Activated T-cell treated with anti-CD3 and anti-CD28 coated beads for 4 hours (primary cell): ENCODE data around the gene FKTN.
"Not testable (repeated sequence)": the region's sequence is repeated elsewhere in the genome, so short reads cannot be mapped to it uniquely, and the experiment has no call there.

ENCODE experiments used
- DNase-seq: peaks from one replicate; pipeline ENCODE4 v3.0.0-alpha.2; 2020

The FKTN gene

DNA sequence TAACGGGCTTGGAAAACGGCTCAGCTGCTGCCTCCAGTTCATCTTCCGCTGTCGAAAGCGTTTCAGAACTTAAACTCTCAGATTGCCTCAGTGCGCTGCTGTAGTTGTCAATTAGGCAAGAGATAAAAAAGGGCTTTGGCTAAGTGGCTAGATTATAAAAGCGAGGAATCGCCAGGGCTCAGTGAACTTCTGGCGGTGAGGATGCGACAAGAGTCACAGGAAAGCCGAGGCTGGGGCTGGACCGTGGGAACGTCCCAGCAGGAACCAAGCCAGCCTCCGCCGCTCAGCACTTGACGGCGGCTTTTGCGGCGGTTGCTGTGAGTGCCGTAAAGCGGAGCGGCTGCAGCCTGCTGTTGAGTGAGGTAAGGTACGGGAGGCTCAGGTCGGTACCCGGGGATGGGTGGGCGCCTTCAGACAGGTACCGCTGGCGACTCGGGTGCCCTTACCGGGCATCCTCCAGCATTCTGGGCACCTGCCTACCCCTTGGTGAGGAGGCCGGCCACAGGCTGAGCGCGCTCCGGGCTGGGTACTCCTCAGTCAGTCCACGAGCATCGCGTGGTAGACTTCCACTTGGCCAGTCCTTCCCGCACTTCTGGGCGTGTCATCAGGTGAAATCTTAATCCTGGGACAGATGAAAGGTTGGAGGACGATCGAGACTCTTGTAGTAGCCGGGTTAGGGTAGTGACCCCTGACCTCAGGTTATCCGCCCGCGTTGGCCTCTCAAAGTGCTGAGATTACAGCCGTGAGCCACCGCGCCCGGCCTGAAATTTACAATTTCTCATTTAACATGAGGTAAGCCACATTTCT lies at the start of gene FKTN:
Gene FKTN (plus strand): TSS at position 328 of the 807 bp plus-strand sequence. CDS start 16,902 bp downstream, outside the sequence.
- peak; percentile 72 for DNase-seq

GRCh38 chr9:105508530-105508929 lies 49.4 kb upstream of the FKTN start:
- DNase-seq = no peak

DNA sequence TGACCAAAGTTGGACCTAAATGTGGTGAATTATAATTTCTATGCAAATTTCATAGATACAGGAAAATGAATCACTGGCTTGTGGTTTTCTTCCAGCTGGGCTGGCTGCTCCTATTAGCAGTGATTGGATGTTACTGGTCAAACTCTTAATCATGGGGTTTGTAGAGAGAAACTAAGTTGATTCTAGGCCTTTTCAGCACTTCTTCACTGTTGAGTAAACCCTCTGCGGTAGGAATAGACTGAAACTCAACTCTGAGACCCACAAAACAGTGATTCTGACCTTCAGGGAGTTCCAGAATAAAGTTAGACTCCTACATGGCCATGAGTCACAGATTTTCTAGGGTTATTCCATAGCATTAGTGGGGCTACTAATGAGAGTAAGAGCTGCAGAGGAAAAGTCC lies 47.9 kb upstream of the FKTN start:
- DNase-seq = no peak

DNA sequence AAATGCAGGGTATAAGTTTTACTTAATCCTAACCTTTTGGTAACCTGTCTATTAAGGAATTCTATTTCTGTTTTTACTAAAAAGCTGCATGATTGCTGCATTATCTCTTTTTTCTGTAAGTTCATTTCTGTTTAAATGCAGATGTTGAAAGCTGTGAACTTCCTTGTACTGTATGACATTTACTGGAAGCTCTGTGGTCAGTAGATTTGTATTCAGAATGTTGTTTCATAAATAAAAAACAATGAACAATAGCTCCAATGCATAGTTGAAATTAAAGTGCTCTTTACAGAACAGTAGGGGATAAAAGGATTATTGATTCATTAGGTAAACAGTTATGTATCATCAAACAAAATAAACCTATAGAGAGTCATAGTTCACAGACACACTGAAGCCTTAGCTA lies 46.5 kb upstream of the FKTN start:
- no peak for DNase-seq

- no peak for DNase-seq
Measured at GRCh38 chr9:105515811-105516413, 42.0 kb upstream of the FKTN start.

DNA sequence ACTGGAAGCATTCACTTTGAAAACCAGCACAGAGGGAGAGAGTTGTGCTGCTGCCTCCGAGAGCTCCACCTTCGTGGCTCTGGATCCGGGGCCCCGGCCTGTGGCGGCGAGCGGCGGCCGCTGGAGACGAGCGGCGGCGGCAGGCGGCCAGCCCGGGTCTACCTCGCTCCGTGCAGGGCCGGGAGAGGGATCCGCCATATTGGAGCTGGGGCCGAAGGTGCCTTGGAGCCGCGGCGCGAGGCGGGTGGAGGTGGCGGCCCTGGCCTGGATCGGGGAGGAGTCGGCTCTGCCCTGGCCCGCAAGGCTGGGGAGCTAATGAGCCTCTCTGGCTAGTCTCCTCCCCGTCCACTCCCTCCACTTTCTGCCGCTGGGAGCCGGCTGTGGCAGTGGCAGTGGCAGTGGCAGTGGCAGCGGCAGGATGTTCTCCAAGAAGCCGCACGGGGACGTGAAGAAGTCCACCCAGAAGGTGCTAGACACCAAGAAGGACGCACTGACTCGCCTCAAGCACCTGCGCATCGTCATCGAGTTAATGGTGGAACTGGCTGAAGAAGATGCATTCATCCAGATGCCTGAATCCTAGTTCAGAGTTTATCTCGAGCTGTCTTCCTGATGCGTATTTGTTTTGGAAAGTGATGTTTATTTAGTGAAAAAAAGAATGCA lies 38.1 kb upstream of the FKTN start:
- not testable (repeated sequence) for DNase-seq

GRCh38 chr9:105520992-105521391 lies 36.9 kb upstream of the FKTN start:
- DNase-seq = not testable (repeated sequence)

GRCh38 chr9:105522618-105523385 lies 35.1 kb upstream of the FKTN start:
- not testable (repeated sequence) for DNase-seq

GRCh38 chr9:105531530-105531929 lies 26.4 kb upstream of the FKTN start:
- no peak for DNase-seq

DNA sequence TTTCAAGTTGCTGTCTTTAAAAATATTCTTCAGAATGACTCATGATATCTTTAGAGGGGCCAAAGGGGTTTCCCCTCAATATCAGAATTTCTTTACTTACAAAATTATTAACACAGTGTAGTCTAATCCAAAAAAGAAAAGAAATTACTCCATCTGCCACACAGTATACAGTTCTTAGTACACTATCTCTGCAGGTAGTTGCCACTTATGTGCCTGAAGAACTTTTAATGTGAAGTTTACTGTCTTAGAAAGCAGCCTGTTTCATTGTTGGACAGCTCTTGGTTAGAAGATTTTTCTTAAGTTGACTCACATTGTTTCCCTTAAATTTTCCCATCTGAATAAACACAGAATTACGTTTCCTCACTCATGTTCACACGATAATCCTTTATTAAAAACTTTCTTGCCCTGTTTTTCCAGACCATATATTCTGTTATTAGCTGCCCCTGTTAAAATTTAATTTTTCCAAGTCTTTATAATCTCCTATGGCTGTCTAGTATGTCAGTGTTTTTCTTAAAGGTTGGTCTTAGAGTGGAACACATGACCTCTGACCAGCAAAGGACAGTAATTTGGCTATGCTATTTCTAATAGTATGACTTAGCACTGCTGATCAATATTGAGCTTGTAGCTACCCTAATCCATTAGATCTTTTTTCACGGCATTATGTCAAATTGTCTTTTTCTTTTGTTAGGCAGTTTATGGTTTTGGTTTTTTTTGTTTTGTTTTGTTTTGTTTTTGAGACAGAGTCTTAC lies 21.8 kb upstream of the FKTN start:
- DNase-seq = no peak

DNA sequence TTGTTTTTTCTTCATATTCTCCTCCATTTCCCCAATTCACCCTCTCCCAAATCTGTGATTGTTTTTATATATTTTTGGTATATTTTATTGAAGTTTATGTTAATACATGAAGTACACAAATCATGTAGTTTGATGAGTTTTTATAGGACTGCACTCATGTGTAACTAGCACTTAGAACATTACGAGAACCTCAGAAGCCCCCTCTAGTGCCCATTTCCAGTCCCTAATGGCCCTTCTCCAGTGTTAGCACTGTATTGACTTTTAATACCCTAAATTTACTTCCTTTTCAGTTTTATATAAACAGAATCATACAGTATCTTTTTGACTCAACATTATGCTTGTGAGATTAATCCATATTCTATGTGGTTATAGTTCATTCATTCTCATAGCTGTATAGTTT lies 18.5 kb upstream of the FKTN start:
- DNase-seq = no peak

DNA sequence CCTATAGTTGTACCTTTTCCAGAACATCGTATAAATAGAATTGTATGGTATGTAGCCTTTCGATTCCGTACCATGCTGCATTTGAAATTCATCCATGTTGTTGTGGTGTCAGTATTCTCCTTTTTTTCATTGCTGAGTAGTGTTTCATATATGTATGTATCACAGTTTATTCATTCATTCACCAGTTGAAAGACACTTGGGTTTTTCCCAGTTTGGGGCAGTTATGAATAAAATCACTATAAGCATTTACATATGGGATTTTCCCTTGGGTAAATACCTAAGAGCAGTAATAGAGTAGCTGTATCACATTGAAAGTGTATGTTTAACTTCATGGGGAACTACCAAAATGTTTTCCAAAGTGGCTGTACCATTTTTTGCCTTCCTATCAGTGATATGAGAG lies 16.1 kb upstream of the FKTN start:
- DNase-seq = no peak

GRCh38 chr9:105554042-105554441 lies 3.9 kb upstream of the FKTN start:
- DNase-seq = no peak

DNA sequence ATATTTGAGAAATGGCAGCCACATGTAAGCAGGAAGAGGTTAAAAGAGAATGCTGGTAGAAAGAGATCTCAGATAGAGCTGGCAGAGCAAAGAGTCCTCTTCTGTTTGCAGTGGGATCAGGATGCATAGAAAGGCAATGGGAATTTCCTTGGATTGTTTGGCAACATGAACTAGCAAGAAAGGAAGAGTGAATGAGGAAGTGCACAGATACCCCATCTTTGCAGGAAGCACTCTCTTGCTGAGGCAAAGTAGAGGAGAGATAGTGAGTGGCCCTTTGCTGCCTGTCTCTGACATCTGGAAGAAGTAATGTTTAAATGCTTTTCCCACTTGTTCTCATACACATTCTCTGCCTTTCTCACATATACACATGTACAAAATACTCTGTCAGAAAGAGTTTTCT lies 14.5 kb downstream of the FKTN start:
- no peak for DNase-seq

GRCh38 chr9:105579952-105580351 lies 22.0 kb downstream of the FKTN start:
- not testable (repeated sequence) for DNase-seq

GRCh38 chr9:105581550-105581949 lies 23.6 kb downstream of the FKTN start:
- not testable (repeated sequence) for DNase-seq

DNA sequence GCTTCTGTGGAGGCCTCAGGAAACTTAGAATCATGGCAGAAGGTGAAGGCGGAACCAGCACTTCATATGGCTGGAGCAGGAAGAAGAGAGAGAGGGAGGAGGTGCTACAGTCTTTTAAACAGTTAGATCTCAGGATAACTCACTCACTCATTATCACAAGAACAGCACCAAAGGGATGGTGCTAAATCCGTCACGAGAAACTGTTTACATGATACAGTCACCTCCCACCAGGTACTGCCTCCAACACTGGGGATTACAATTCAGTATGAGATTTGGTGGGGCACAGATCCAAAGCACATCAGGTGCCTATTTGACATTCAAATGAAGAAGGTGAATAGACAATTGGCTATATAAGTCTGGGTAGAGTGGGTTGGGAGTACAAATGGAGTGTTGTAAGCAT lies 35.2 kb downstream of the FKTN start:
- no peak for DNase-seq

DNA sequence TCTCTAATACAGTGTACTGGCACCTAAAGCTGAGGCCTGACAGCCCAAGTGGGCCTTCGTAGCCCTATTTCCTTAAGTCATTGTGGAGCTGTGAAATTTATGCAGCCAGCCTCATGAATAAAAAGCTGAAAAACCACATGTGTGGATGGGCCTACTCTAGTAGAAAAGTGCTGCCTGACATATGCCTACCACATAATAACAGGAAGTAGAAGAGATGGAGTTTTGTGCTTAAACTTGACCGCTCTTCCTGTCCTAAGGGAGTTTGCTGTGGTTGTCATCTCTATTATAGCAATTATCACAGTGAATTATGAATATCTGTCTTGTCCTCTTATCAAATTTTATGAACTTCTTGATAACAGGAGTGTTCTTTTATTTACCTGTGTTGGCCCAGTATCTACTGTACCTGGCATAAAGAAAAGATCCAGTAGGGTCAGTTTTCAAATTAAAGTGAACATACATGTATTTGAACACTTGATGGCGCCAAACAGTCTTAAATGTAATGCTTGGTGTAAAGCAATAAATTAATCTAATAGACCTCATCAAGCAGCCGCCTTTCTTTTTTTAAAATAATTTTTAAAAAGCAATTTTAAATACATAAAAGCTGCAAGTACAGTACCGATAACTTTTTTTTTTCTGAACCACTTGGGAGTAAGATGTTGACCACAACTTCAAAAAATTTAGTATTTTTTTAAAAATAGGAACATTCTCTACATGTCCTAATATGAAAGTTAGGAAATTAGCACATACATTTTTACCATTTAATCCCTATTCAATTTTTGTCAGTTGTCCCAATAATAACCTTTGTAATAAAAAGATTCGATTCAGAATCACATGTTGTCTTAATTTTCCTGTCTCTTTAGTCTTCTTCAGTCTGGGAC lies 51.0 kb downstream of the FKTN start:
- DNase-seq = no peak

DNA sequence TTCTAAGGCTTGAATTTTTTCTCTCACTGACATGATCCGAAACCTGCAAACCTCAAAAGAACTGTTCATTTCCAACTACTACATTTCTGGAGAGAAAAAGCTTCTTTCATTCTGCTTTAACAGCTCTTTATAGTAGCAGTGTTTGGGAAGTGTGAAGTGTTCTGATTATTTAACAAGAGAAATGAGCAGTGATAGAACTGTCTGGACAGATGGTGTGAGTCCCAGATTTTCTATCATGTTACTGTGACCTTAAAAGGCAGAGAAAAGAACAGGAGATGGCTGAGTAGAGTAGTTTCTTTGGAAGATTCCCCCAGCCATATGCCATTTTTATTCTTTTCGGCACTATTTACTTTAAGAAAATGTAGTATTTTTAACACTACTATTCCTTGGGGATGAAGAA lies 63.1 kb downstream of the FKTN start:
- no peak for DNase-seq

DNA sequence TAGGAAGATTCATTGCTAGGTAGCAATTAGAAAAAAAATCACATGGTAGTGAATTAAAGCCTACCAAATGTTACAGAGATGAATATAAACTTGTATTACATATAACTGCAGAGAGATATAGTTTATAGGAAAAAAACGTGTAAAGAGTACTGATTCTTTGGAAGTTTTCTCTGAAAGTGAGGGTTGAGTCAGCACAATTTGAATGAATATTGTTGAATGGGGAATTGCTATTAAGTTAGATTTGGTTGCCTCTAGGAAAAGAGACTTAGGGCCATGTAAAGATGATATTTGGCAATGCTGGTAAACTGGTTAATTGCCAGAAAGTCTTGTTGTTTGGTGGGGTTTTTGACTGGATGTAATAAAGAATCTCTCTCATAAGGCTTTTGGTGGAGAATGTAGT lies 67.2 kb downstream of the FKTN start:
- no peak for DNase-seq

DNA sequence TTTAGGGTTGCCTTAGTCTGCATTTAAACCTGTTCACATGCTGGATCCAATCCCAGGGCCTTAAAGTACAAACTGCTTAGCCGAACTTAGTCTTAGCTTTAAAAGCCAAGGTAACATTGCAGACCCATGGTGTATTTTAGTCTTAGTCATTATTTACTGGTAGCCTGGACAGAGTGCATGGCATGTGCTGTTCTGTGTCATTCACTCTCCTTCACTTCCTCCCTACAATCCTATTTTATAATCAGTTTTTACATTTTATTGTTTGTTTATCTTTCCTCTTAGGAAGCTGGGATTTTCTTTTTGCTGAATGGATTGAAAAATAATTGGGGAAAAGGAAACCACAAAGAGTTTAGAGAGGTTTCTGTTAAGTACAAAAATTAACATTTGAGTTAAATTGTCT lies 74.9 kb downstream of the FKTN start:
- no peak for DNase-seq

DNA sequence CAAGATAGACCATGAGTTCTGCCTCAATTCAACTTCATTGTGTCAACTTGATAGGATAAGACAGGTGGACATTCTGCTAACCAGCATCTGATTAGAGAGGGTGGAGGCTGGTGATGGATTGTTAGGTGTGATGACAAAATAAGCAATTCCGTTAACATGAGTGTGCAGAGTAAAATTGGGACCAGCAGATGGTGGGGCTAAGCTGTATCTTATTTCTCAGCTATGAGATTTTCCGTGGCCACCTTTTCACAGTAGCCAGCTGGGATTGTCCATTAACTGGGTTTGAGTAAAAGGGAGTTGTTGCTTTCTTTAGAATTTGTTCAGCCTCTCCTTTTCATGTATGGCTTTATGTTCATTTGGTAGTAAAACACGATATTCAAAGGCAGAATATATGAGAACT lies 75.5 kb downstream of the FKTN start:
- DNase-seq = no peak
